Ovary (tissue), 3 donors: ENCODE measurements around the gene ACER3.

Source experiments
- CTCF ChIP-seq, 3 donors: fragments of 450-650 bp in 2 of 3; fragments of 200-600 bp in 1 of 3; IDR thresholded peaks; one replicate each; pipeline versions ENCODE4 v1.5.1 to v1.8.0; 2016 to 2022; ENCODE audit warnings: antibody characterized with exemption in 3 of 3, mild to moderate bottlenecking in 1 of 3
- EP300 ChIP-seq: sonication (generic); formaldehyde crosslinking; IDR thresholded peaks from one replicate; pipeline ENCODE4 v1.6.1; 2017; ENCODE audit warnings: antibody characterized with exemption
- POLR2A ChIP-seq: fragments of 450-650 bp; IDR thresholded peaks from one replicate; pipeline ENCODE4 v1.6.1; 2017; ENCODE audit warnings: antibody characterized with exemption, mild to moderate bottlenecking, moderate library complexity
- donor health status: DM: no; HTN: no; CAD: no.

- TF ChIP-seq CTCF (IDR thresholded peaks at IDR 0.05) (no peak), POLR2A (no peak), EP300 (no peak)
These were observed 194.4 kb downstream of the ACER3 start for GRCh38 chr11:77055101-77055561.
